Keratinocyte (primary cell): Measurements from ENCODE around the gene VPS41.

Experiments used
- EZH2 ChIP-seq: IDR thresholded peaks from one replicate; pipeline ENCODE4 v1.6.1; 2012; ENCODE audit warnings: inconsistent platforms, mild to moderate bottlenecking, low read length, moderate library complexity
- TF ChIP-seq, protein P1 (sequence below), 3 experiments: IDR thresholded peaks in 1 of 3; conservative IDR thresholded peaks in 1 of 3; optimal IDR thresholded peaks in 1 of 3; 2 replicates in 2 of 3; 3 replicates in 1 of 3; pipeline versions ENCODE3 to v1.5.1; 2011; ENCODE audit warnings: low read length in 3 of 3, mild to moderate bottlenecking in 3 of 3, moderate library complexity in 2 of 3, control low read depth in 1 of 3, inconsistent platforms in 1 of 3; ENCODE audit not compliant: insufficient read depth in 2 of 3; ENCODE audit errors: extremely low read depth in 1 of 3

DNA sequence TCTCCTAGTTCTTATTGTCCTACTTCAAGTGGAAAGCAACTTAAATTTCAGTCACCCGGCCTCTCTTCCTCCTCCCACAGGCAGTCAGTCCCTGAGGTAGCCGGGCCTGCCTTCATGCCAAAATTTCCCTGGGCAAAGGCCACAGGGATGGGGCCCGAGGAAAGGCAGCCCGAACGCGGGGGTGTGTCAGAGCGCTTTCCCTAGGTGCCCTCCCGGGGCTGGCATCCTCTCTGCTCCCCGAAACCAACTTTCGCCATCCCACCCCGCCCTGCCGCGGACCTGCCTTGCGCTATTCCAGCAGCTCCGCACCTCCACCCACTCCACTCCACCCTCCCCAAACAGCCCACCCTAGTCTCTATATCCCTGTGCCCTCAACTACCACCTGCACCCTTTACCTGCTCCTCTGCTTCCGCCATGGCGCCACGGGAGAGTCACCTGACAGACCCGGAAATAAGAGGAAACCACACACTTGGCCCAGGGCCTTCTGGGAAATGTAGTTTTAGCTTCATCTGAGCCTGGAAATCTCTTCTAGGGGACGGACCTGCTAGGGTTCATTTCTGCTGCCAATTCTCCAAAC lies at the start of gene VPS41:
- TF ChIP-seq EZH2 = no peak
- TF ChIP-seq, protein P1, sequence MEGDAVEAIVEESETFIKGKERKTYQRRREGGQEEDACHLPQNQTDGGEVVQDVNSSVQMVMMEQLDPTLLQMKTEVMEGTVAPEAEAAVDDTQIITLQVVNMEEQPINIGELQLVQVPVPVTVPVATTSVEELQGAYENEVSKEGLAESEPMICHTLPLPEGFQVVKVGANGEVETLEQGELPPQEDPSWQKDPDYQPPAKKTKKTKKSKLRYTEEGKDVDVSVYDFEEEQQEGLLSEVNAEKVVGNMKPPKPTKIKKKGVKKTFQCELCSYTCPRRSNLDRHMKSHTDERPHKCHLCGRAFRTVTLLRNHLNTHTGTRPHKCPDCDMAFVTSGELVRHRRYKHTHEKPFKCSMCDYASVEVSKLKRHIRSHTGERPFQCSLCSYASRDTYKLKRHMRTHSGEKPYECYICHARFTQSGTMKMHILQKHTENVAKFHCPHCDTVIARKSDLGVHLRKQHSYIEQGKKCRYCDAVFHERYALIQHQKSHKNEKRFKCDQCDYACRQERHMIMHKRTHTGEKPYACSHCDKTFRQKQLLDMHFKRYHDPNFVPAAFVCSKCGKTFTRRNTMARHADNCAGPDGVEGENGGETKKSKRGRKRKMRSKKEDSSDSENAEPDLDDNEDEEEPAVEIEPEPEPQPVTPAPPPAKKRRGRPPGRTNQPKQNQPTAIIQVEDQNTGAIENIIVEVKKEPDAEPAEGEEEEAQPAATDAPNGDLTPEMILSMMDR (optimal IDR thresholded peaks at IDR 0.05 in 1 of 3, IDR thresholded peaks at IDR 0.05 in 1 of 3, conservative IDR thresholded peaks at IDR 0.05 in 1 of 3; ENCODE audit: extremely low read depth in 1 of 3, insufficient read depth in 2 of 3, low read length in 3 of 3) = no peak
